Measurements from ENCODE around the gene MPND. TPM values are rescaled to one million over a fixed set of nuclear protein-coding genes. Genes with fewer than 3 reads are reported as not detected.
A peak's percentile ranks its signal among the peaks of the same experiment; 100 is the strongest.

Gene MPND
- total and polyA plus RNA-seq, 2 of the 13 experiments (the other 11 are each of a cell fraction or from before 2014, with no cell fraction given): 10.8 to 15.8 TPM

- TF ChIP-seq, protein P1, sequence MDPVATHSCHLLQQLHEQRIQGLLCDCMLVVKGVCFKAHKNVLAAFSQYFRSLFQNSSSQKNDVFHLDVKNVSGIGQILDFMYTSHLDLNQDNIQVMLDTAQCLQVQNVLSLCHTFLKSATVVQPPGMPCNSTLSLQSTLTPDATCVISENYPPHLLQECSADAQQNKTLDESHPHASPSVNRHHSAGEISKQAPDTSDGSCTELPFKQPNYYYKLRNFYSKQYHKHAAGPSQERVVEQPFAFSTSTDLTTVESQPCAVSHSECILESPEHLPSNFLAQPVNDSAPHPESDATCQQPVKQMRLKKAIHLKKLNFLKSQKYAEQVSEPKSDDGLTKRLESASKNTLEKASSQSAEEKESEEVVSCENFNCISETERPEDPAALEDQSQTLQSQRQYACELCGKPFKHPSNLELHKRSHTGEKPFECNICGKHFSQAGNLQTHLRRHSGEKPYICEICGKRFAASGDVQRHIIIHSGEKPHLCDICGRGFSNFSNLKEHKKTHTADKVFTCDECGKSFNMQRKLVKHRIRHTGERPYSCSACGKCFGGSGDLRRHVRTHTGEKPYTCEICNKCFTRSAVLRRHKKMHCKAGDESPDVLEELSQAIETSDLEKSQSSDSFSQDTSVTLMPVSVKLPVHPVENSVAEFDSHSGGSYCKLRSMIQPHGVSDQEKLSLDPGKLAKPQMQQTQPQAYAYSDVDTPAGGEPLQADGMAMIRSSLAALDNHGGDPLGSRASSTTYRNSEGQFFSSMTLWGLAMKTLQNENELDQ (CRISPR knock-in tag; IDR thresholded peaks at IDR 0.05; ENCODE audit: borderline replicate concordance): no peak
- TF ChIP-seq KDM5B (CRISPR knock-in tag; IDR thresholded peaks at IDR 0.05; ENCODE audit: borderline replicate concordance) (0 out of 2 replicates have a peak, but pooled peaks have one; percentile 1), PLSCR1 (CRISPR knock-in tag; IDR thresholded peaks at IDR 0.05; ENCODE audit: borderline replicate concordance) (no peak), IRX3 (CRISPR knock-in tag; IDR thresholded peaks at IDR 0.05; ENCODE audit: borderline replicate concordance, low read depth) (no peak), U2AF1 (optimal IDR thresholded peaks at IDR 0.05; ENCODE audit: low read depth, low read length) (no peak), TBL1XR1 (IDR thresholded peaks at IDR 0.05; ENCODE audit: borderline replicate concordance, low read length, partially characterized antibody) (no peak), HNF1A (IDR thresholded peaks at IDR 0.05; ENCODE audit: low read depth) (no peak), HNF1A (CRISPR knock-in tag; IDR thresholded peaks at IDR 0.05; ENCODE audit: borderline replicate concordance) (peak; percentile 33; the same call in 1 of the 2 replicates)
- TF ChIP-seq, protein P2, sequence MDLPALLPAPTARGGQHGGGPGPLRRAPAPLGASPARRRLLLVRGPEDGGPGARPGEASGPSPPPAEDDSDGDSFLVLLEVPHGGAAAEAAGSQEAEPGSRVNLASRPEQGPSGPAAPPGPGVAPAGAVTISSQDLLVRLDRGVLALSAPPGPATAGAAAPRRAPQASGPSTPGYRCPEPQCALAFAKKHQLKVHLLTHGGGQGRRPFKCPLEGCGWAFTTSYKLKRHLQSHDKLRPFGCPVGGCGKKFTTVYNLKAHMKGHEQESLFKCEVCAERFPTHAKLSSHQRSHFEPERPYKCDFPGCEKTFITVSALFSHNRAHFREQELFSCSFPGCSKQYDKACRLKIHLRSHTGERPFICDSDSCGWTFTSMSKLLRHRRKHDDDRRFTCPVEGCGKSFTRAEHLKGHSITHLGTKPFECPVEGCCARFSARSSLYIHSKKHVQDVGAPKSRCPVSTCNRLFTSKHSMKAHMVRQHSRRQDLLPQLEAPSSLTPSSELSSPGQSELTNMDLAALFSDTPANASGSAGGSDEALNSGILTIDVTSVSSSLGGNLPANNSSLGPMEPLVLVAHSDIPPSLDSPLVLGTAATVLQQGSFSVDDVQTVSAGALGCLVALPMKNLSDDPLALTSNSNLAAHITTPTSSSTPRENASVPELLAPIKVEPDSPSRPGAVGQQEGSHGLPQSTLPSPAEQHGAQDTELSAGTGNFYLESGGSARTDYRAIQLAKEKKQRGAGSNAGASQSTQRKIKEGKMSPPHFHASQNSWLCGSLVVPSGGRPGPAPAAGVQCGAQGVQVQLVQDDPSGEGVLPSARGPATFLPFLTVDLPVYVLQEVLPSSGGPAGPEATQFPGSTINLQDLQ (CRISPR knock-in tag; IDR thresholded peaks at IDR 0.05): peak; percentile 13; the same call in 1 of the 2 replicates
- TF ChIP-seq, protein P3, sequence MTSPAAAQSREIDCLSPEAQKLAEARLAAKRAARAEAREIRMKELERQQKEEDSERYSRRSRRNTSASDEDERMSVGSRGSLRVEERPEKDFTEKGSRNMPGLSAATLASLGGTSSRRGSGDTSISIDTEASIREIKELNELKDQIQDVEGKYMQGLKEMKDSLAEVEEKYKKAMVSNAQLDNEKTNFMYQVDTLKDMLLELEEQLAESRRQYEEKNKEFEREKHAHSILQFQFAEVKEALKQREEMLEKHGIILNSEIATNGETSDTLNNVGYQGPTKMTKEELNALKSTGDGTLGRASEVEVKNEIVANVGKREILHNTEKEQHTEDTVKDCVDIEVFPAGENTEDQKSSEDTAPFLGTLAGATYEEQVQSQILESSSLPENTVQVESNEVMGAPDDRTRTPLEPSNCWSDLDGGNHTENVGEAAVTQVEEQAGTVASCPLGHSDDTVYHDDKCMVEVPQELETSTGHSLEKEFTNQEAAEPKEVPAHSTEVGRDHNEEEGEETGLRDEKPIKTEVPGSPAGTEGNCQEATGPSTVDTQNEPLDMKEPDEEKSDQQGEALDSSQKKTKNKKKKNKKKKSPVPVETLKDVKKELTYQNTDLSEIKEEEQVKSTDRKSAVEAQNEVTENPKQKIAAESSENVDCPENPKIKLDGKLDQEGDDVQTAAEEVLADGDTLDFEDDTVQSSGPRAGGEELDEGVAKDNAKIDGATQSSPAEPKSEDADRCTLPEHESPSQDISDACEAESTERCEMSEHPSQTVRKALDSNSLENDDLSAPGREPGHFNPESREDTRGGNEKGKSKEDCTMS (CRISPR knock-in tag; conservative IDR thresholded peaks at IDR 0.05): no peak
- TF ChIP-seq, protein P4, sequence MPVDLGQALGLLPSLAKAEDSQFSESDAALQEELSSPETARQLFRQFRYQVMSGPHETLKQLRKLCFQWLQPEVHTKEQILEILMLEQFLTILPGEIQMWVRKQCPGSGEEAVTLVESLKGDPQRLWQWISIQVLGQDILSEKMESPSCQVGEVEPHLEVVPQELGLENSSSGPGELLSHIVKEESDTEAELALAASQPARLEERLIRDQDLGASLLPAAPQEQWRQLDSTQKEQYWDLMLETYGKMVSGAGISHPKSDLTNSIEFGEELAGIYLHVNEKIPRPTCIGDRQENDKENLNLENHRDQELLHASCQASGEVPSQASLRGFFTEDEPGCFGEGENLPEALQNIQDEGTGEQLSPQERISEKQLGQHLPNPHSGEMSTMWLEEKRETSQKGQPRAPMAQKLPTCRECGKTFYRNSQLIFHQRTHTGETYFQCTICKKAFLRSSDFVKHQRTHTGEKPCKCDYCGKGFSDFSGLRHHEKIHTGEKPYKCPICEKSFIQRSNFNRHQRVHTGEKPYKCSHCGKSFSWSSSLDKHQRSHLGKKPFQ (CRISPR knock-in tag; IDR thresholded peaks at IDR 0.05; ENCODE audit: insufficient replicate concordance): no peak
These were observed at the start of gene MPND (continued) for GRCh38 chr19:4343370-4344307.

All from HepG2 (cell line).